HG03575 (cell line): Measurements from ENCODE around the gene ARPP21.

ENCODE experiments used
- ATAC-seq: cut with Tn5 transposase; IDR thresholded peaks from one replicate; pipeline ENCODE4 v1.9.1; 2021; ENCODE audit not compliant: unreplicated experiment, insufficient number of reproducible peaks, low FRiP score; ENCODE audit errors: extremely low read depth

Gene ARPP21

GRCh38 chr3:35640190-35641165 is 1.2 kb downstream of the ARPP21 start:
- no peak for ATAC-seq

DNA sequence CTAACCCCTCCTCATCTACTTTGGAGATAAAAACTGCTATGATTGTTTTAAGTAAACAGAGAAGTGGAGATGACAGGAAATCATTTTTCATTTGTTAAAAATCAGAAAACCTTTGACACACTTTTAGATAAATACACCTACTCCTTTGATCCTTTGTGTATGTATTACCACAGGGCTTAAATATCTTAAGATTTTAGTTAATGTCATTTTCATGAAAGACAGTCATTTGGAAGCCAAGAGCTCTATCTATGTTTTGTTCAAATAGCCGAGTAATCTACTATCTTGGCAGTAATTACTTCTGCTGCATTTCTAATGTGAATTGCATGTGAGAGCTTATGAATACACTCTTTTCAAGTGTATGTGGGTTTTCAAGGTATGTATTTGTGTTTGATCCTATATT is 2.0 kb downstream of the ARPP21 start:
- no peak for ATAC-seq

DNA sequence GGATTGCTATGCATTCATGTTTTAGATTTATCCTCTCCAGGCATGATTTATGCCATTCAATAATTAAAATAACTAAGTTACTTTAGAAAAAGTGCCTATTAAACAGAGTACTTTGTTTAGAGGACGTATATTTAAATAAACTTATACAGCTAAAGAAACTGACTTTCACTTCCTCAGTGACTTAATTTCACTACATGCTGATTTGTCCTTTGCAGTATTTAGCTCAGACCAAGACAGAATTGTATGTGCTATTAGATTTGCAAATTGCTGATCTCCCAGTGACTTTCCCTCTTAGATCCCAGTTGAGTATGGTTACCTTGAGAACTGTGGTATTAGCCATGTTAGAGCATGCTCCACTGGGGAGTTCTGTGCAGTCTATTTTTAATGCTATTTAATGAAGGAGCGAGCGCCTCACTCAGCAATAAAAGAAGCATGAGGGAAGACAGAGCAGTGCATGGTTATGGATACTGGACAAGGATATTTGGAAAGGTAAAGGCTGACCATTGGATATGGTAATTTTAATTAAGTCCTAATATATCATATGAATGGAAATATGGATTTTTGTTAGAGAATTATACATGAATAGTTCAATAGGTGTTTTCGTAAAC is 2.7 kb downstream of the ARPP21 start:
- no peak for ATAC-seq

- no peak for ATAC-seq
Measured at GRCh38 chr3:35643495-35643894, 4.2 kb downstream of the ARPP21 start.

- no peak for ATAC-seq
Measured at GRCh38 chr3:35644451-35644850, 5.1 kb downstream of the ARPP21 start.

DNA sequence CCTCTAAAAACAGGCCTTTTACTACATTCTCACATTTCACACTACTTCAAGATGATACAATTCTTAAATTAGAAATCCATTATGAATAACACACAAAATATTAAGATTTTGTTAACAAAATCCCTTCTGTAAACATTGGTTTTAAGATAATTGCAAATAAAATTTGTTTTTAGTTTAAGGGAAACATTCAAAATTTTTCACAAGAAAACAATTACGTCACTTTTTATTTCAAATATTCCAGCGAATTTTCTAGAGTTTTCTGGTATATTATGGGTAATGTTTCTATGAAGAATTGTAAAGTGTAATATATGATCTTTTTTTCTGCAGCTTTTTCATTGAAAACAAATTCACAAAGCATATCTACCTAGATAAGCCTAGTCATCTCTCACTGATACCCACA is 5.9 kb downstream of the ARPP21 start:
- no peak for ATAC-seq

DNA sequence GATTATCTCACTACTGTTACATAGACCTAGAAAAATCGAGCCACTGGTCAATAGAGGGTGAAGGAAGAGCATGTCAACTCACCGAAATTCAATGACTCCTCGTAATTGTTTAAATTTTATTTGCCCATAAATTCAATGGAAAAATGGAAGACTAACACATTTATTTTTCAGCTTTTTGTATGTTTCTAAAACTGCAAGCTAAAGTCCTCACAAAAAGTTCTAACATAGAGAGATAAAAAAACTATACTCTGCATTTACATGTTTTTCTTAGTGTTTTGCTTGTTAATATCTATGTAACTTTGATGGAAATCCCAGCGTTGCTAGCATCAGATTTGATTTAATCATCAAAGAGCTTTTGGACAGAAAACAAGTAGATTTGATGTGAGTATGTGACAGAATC is 6.8 kb downstream of the ARPP21 start:
- no peak for ATAC-seq

GRCh38 chr3:35647461-35647860 is 8.1 kb downstream of the ARPP21 start:
- no peak for ATAC-seq

GRCh38 chr3:35648347-35648746 is 9.0 kb downstream of the ARPP21 start:
- ATAC-seq, result no peak

DNA sequence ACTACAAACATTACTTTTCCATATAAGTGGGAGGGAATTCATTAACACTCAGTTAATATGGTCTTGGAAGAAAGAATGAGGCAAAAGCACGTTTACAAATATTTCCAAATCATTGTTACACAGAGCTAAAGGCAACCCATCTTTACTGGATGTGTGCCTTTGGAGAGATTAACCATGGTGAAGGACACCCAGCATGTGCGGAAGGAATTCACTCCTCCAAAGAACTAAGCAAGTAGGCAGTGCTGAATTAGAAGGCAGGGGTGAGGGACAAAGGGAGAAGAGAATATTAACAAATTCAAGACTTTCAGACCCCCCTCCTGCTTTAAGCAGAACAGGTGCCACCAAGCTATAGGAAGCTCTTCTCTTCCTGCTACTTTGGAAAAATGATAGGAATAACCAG is 10.1 kb downstream of the ARPP21 start:
- ATAC-seq, result no peak

- ATAC-seq, result no peak
Measured at GRCh38 chr3:35651426-35651825, 12.1 kb downstream of the ARPP21 start.

DNA sequence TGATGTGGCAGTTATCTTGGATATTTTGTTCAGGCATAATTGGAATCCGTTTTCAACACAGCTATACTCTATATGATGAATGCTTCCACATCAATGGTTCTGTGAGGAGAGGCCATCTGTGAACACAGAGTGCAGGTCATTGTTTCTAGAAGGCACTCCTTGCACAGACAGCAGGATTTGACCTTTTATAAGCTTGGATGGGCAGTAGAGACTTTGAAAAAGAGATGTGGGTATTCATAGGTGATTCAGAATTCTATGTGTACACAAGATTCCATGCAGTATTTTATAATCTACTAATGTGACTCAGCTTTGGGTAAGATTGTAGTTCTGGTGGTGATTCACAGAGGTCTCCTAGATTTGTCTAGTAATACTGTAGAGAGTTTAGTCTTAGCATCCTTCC is 12.5 kb downstream of the ARPP21 start:
- ATAC-seq, result no peak

GRCh38 chr3:35653347-35653746 is 14.0 kb downstream of the ARPP21 start:
- ATAC-seq, result no peak

DNA sequence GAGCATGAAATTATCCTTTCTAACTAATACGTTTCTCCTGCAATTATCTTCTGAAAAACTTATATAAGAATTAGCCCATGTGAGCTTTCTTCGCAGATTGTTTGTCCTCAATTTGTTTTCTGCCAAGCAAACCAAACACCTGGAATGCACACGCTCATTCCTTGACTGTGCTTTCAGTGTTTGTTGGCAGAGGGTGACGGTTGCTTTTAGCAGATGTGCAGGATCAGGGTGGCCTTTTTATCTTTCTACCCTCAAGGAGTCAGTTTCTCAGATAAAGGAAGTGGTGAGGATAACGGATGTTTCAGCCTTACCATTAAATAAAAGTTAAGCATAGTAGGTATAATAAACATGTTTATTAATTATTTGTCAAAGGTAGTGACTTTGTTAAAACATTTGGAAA is 15.2 kb downstream of the ARPP21 start:
- ATAC-seq, result no peak

DNA sequence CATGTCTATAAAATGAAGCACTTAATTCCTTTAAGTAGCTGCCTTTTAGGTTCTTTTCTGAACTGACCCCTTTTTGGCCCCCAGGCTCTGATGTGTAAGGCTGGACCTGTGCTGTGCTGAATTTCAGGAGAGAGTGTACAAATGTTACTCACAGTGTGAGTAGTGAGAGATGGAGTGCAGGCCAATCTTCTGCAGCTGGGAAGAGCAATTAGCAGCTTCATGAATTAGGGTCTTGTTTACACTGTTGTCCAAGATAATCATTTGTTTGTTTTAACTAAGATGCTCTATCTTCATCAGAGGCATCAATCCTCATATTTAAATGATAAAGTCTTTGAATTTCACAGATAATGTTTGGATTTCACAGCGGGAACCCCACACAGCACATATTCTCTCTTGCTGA is 19.4 kb downstream of the ARPP21 start:
- no peak for ATAC-seq

GRCh38 chr3:35659768-35660167 is 20.4 kb downstream of the ARPP21 start:
- no peak for ATAC-seq

GRCh38 chr3:35663471-35663870 is 24.1 kb downstream of the ARPP21 start:
- ATAC-seq, result no peak

DNA sequence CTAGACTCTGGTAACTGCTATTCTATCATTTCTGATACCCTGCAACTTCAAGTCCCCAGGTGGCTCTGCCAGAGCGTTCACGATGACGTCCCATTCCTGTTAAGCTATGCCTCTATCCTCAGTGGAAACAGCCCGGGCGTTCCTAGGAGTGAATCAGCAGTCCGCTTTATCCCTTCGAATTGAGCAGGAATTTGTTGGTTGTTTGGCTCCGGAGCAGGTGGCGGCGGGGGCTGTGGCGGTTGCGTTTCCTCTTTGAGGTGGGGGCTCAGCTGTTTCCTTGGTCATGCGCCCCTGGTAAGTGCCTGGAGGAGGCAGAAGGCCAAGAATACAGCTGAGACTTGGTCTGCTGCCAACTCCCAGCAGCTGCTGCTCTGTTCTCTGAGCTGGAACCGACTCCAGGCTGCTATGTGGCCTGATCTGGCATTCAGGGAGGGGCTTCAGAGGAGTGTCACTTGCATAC is 25.2 kb downstream of the ARPP21 start:
- ATAC-seq, result no peak

DNA sequence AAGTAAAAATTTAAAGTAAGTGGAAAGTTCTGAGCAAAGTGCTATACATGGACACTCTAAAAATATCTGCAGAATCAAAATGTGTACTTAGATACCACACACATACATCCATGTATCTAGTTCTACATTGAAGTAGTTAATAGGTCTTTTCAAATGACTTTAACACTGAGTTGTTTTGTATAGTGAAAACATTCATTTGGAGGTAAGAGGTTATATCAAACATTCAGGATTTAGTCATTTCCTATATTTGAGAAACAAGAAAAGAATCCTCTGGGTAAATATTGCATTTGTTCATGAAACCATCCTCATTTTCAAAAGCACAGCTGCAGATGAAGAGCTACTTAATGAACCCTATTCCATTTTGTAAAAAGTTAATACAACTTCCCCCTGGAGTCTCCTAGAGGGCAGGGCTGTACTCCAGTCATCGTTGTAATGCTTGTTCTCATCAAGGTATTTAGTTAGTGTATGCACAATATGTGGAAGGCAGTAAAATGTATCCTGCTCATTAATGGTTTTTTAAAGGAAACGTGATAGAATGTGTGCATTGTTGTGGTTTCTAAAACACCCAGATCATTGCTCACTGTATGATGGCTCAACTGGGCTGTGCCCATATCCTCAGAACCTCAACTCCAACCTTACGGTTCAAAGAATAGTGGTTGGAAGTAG is 26.2 kb downstream of the ARPP21 start:
- ATAC-seq, result no peak

DNA sequence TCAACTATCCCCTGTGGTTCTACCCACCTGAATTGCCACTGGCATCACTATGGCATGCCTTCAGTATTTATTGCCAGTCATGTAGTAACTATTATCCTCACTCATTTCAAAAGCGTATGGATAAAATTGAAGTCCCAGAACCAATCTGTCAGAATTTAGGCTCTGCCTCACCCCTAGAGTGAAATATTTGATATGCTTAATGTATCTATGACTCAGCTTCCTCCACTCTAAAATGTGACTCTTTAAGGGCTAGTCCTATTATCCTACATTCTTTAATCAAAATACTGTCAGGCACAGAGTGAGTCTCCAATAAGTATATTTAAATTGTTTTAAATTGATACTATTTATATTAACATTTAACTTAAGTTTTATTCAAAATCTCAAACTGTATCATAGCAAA is 27.6 kb downstream of the ARPP21 start:
- ATAC-seq, result no peak
